ENCODE data around the gene PHLDB1.

- TF ChIP-seq CTCF (IDR thresholded peaks at IDR 0.05) (no peak), POLR2A (IDR thresholded peaks at IDR 0.05) (no peak)
Measured at GRCh38 chr11:118622376-118623268, 15.2 kb downstream of the PHLDB1 start.

Data from lower leg skin (tissue), 3 donors.